ENCODE results near the gene TWSG1.
"Not testable (repeated sequence)": the region's sequence is repeated elsewhere in the genome, so short reads cannot be mapped to it uniquely, and the experiment has no call there.

The TWSG1 gene

GRCh38 chr18:9437672-9438071 lies 103.1 kb downstream of the TWSG1 start:
- Histone ChIP-seq H3K36me3 (ENCODE audit: control insufficient read depth in 1 of 2, insufficient read depth in 2 of 2, low read length in 2 of 2) (no peaks in the 10 kb centered on the region), H3K27ac (ENCODE audit: low read length) (no peak overlapping the region), H3K4me3 (ENCODE audit: low read depth in 1 of 2, low read length in 2 of 2) (no peak overlapping the region), H3K9me3 (ENCODE audit: control insufficient read depth in 1 of 2, low read length in 2 of 2) (no peaks in the 10 kb centered on the region), H3K27me3 (ENCODE audit: low read depth, low read length) (no peaks in the 10 kb centered on the region), H3K4me1 (ENCODE audit: control insufficient read depth in 1 of 2, insufficient read depth in 2 of 2, low read length in 2 of 2) (peaks cover 0 to 4% of the 10 kb centered on the region in 2 donors)

- Histone ChIP-seq H3K4me3 (ENCODE audit: low read depth in 1 of 2, low read length in 2 of 2) (no peak overlapping the region), H3K36me3 (ENCODE audit: control insufficient read depth in 1 of 2, insufficient read depth in 2 of 2, low read length in 2 of 2) (no peaks in the 10 kb centered on the region), H3K27ac (ENCODE audit: low read length) (no peak overlapping the region), H3K4me1 (ENCODE audit: control insufficient read depth in 1 of 2, insufficient read depth in 2 of 2, low read length in 2 of 2) (no peaks in the 10 kb centered on the region), H3K27me3 (ENCODE audit: low read depth, low read length) (no peaks in the 10 kb centered on the region), H3K9me3 (ENCODE audit: control insufficient read depth in 1 of 2, low read length in 2 of 2) (no peaks in the 10 kb centered on the region)
Observed at GRCh38 chr18:9441061-9441460, 106.5 kb downstream of the TWSG1 start.

- no peak overlapping the region for H3K4me3 ChIP-seq (ENCODE audit: low read depth in 1 of 2, low read length in 2 of 2)
- H3K9me3 ChIP-seq (ENCODE audit: control insufficient read depth in 1 of 2, low read length in 2 of 2) = no peaks in the 10 kb centered on the region
- H3K4me1 ChIP-seq (ENCODE audit: control insufficient read depth in 1 of 2, insufficient read depth in 2 of 2, low read length in 2 of 2) = no peaks in the 10 kb centered on the region
- no peaks in the 10 kb centered on the region for H3K27me3 ChIP-seq (ENCODE audit: low read depth, low read length)
- H3K27ac ChIP-seq (ENCODE audit: low read length) = no peak overlapping the region
- no peaks in the 10 kb centered on the region for H3K36me3 ChIP-seq (ENCODE audit: control insufficient read depth in 1 of 2, insufficient read depth in 2 of 2, low read length in 2 of 2)
Observed at GRCh38 chr18:9444549-9444948, 110.0 kb downstream of the TWSG1 start.

GRCh38 chr18:9446839-9447238 lies 112.3 kb downstream of the TWSG1 start:
- H3K27me3 ChIP-seq (ENCODE audit: low read depth, low read length) = no peaks in the 10 kb centered on the region
- no peaks in the 10 kb centered on the region for H3K9me3 ChIP-seq (ENCODE audit: control insufficient read depth in 1 of 2, low read length in 2 of 2)
- H3K36me3 ChIP-seq (ENCODE audit: control insufficient read depth in 1 of 2, insufficient read depth in 2 of 2, low read length in 2 of 2) = no peaks in the 10 kb centered on the region
- H3K4me1 ChIP-seq (ENCODE audit: control insufficient read depth in 1 of 2, insufficient read depth in 2 of 2, low read length in 2 of 2) = no peaks in the 10 kb centered on the region
- H3K27ac ChIP-seq (ENCODE audit: low read length) = no peak overlapping the region
- H3K4me3 ChIP-seq (ENCODE audit: low read depth in 1 of 2, low read length in 2 of 2) = no peak overlapping the region

GRCh38 chr18:9447334-9447733 lies 112.8 kb downstream of the TWSG1 start:
- Histone ChIP-seq H3K27me3 (ENCODE audit: low read depth, low read length) (no peaks in the 10 kb centered on the region), H3K27ac (ENCODE audit: low read length) (no peak overlapping the region), H3K9me3 (ENCODE audit: control insufficient read depth in 1 of 2, low read length in 2 of 2) (no peaks in the 10 kb centered on the region), H3K36me3 (ENCODE audit: control insufficient read depth in 1 of 2, insufficient read depth in 2 of 2, low read length in 2 of 2) (no peaks in the 10 kb centered on the region), H3K4me3 (ENCODE audit: low read depth in 1 of 2, low read length in 2 of 2) (no peak overlapping the region), H3K4me1 (ENCODE audit: control insufficient read depth in 1 of 2, insufficient read depth in 2 of 2, low read length in 2 of 2) (no peaks in the 10 kb centered on the region)

- no peak overlapping the region for H3K4me3 ChIP-seq (ENCODE audit: low read depth in 1 of 2, low read length in 2 of 2)
- no peaks in the 10 kb centered on the region for H3K4me1 ChIP-seq (ENCODE audit: control insufficient read depth in 1 of 2, insufficient read depth in 2 of 2, low read length in 2 of 2)
- no peaks in the 10 kb centered on the region for H3K36me3 ChIP-seq (ENCODE audit: control insufficient read depth in 1 of 2, insufficient read depth in 2 of 2, low read length in 2 of 2)
- H3K27ac ChIP-seq (ENCODE audit: low read length) = no peak overlapping the region
- no peaks in the 10 kb centered on the region for H3K27me3 ChIP-seq (ENCODE audit: low read depth, low read length)
- H3K9me3 ChIP-seq (ENCODE audit: control insufficient read depth in 1 of 2, low read length in 2 of 2) = no peaks in the 10 kb centered on the region
Observed at GRCh38 chr18:9449600-9450414, 115.2 kb downstream of the TWSG1 start.

GRCh38 chr18:9450920-9451319 lies 116.3 kb downstream of the TWSG1 start:
- H3K27ac ChIP-seq (ENCODE audit: low read length); H3K9me3 ChIP-seq (ENCODE audit: control insufficient read depth in 1 of 2, low read length in 2 of 2); H3K4me1 ChIP-seq (ENCODE audit: control insufficient read depth in 1 of 2, insufficient read depth in 2 of 2, low read length in 2 of 2); H3K36me3 ChIP-seq (ENCODE audit: control insufficient read depth in 1 of 2, insufficient read depth in 2 of 2, low read length in 2 of 2); H3K27me3 ChIP-seq (ENCODE audit: low read depth, low read length); H3K4me3 ChIP-seq (ENCODE audit: low read depth in 1 of 2, low read length in 2 of 2): not testable (repeated sequence)
